Neural progenitor cell (in vitro differentiated cells): ENCODE data around the gene RPF1.

Experiments used
- CTCF ChIP-seq: fragments of 200-600 bp; sonication (generic); IDR thresholded peaks from 2 replicates; pipeline ENCODE4 v1.5.1; 2017; ENCODE audit warnings: antibody characterized with exemption, mild to moderate bottlenecking
- EZH2 ChIP-seq: fragments of 200-600 bp; sonication (generic); IDR thresholded peaks from 2 replicates; pipeline ENCODE4 v1.6.1; 2017; ENCODE audit warnings: antibody characterized with exemption, mild to moderate bottlenecking, moderate library complexity
- EZH2phosphoT487 ChIP-seq: fragments of 200-600 bp; sonication (generic); IDR thresholded peaks from 2 replicates; pipeline ENCODE4 v1.6.1; 2017; ENCODE audit warnings: antibody characterized with exemption

- no peak for TF ChIP-seq CTCF
- TF ChIP-seq EZH2, result no peak
- no peak for TF ChIP-seq EZH2phosphoT487
These were observed 27.8 kb downstream of the RPF1 start for GRCh38 chr1:84506729-84507453.
